ENCODE results near the gene IRF9. TPM values are rescaled to one million over a fixed set of nuclear protein-coding genes. Genes with fewer than 3 reads are reported as not detected.

Gene IRF9
- total and polyA plus RNA-seq, 2 of the 13 experiments (the other 11 are each of a cell fraction or from before 2014, with no cell fraction given) = 14.9 to 49.7 TPM

DNA sequence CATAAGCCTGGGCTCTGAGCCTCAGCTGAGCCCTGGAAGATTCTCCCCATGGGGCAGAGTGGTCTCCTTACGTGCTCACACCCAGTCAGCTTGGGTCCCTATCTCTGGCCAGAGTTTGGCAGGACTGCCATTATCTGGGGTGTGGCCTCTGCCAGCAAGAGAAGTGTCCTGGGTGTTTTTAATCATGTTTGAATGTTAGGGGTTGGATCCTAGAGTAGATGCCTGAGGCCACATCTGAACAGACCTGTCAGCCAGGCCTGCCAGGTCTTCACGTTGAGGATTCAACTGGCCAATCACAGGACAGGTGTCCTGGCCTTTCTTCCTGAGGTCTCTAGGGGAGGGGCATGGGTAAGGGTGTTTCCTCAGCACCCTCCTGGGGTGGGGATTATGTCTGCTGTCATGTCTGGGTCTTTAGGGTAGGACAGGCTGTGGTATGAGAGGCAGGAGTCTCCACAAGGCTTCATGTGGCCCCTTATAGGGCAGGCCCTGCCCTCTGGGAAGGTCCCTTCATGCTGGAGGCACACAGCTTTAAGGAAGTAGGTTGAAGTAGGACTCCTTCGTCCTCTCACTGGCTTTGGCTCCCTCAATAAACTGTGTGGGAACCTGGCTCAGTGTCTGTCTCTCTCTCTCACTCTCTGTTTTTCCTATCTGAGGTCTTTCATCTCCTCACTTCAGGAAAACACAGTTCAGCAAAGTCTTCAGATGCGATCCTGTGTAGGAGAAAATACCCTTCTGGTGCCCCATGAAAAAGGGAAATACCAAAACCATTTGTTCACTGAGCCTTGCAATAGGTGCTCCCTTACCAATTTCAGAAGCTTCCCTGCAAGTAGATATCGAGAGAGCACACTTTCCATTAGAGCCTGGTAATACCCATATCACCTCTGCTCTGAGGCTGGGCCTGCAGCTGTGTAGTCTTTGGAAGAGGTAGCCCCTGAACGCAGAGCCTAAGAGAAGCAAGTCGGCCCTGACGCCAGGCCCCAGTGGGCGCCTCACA, 37.3 kb upstream of the IRF9 start (continued):
- TF ChIP-seq, protein P1, sequence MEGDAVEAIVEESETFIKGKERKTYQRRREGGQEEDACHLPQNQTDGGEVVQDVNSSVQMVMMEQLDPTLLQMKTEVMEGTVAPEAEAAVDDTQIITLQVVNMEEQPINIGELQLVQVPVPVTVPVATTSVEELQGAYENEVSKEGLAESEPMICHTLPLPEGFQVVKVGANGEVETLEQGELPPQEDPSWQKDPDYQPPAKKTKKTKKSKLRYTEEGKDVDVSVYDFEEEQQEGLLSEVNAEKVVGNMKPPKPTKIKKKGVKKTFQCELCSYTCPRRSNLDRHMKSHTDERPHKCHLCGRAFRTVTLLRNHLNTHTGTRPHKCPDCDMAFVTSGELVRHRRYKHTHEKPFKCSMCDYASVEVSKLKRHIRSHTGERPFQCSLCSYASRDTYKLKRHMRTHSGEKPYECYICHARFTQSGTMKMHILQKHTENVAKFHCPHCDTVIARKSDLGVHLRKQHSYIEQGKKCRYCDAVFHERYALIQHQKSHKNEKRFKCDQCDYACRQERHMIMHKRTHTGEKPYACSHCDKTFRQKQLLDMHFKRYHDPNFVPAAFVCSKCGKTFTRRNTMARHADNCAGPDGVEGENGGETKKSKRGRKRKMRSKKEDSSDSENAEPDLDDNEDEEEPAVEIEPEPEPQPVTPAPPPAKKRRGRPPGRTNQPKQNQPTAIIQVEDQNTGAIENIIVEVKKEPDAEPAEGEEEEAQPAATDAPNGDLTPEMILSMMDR (CRISPR knock-in tag; IDR thresholded peaks at IDR 0.05) = no peak
- TF ChIP-seq, protein P2, sequence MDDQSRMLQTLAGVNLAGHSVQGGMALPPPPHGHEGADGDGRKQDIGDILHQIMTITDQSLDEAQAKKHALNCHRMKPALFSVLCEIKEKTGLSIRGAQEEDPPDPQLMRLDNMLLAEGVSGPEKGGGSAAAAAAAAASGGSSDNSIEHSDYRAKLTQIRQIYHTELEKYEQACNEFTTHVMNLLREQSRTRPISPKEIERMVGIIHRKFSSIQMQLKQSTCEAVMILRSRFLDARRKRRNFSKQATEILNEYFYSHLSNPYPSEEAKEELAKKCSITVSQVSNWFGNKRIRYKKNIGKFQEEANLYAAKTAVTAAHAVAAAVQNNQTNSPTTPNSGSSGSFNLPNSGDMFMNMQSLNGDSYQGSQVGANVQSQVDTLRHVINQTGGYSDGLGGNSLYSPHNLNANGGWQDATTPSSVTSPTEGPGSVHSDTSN (CRISPR knock-in tag; IDR thresholded peaks at IDR 0.05; ENCODE audit: borderline replicate concordance) = no peak
- TF ChIP-seq RARG (CRISPR knock-in tag; IDR thresholded peaks at IDR 0.05; ENCODE audit: low read depth) (no peak), CC2D1A (CRISPR knock-in tag; IDR thresholded peaks at IDR 0.05) (no peak)
- TF ChIP-seq, protein P3, sequence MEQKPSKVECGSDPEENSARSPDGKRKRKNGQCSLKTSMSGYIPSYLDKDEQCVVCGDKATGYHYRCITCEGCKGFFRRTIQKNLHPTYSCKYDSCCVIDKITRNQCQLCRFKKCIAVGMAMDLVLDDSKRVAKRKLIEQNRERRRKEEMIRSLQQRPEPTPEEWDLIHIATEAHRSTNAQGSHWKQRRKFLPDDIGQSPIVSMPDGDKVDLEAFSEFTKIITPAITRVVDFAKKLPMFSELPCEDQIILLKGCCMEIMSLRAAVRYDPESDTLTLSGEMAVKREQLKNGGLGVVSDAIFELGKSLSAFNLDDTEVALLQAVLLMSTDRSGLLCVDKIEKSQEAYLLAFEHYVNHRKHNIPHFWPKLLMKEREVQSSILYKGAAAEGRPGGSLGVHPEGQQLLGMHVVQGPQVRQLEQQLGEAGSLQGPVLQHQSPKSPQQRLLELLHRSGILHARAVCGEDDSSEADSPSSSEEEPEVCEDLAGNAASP (CRISPR knock-in tag; IDR thresholded peaks at IDR 0.05; ENCODE audit: borderline replicate concordance) = no peak

DNA sequence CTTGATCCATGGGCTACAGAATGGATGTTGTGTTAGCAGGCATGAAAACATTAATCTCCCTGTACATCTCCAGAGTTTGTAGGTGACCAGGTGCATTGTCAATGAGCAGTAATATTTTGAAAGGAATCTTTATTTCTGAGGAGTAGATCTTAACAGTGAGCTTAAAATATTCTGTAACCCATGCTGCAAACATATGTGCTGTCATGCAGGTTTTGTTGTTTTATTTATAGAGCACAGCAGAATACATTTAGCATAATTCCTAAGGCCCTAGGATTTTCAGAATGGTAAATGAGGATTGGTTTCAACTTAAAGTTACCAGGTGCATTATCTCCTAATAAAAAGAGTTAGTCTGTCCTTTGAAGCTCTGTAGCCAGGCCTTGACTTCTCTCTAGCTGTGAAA, 34.1 kb upstream of the IRF9 start:
- no peak overlapping the region for H3K9ac ChIP-seq (ENCODE audit: insufficient read depth, low read depth, low read length)
- no TSS peak for BruUV-seq (replicated peaks)
- no peak overlapping the region for H2AFZ ChIP-seq (ENCODE audit: low read length)
- H3K79me2 ChIP-seq (ENCODE audit: insufficient read depth, low read length) = no peaks in the 10 kb centered on the region
- intact Hi-C loops (cut with micrococcal nuclease; ENCODE audit: unreplicated experiment) = no loop called here
- H4K20me1 ChIP-seq (ENCODE audit: insufficient read depth, low read length) = no peaks in the 10 kb centered on the region
- H3K9me3 ChIP-seq (ENCODE audit: low read length) = no peaks in the 10 kb centered on the region
- ChIA-PET POLR2A (interaction anchor here (1.9 to 22.7 kb wide), 6 partner anchors 6 to 69 kb away, joined by 5 to 977 read pairs (median 26); partner anchors contain the start of genes DCAF11, EMC9, FITM1 and IRF9), CTCF (ENCODE audit: low intra/inter-chr PET ratio, low total read pairs) (no interaction called here)
- FAIRE-seq (no peak), DNase-seq (ENCODE audit: low spot score) (no peak), ATAC-seq (no peak)
- H3K4me3 ChIP-seq (replicated peaks in 1 of 3; ENCODE audit: insufficient read depth in 1 of 3, low read depth in 2 of 3, low read length in 3 of 3) = no peak overlapping the region
- in situ Hi-C loops (cut with HindIII; ENCODE audit: extremely low pct_ligation_motif_present, low pct_unique_long_range_greater_than_20kb) = loop anchor here (25.0 kb wide), 1 partner anchor 815 kb away; the partner anchor contains the start of genes BCL2L2, PABPN1 and PPP1R3E
- no peak overlapping the region for H3K27ac ChIP-seq (ENCODE audit: extremely low read length, insufficient read depth, low read length)
- no peaks in the 10 kb centered on the region for H3K27me3 ChIP-seq (ENCODE audit: control insufficient read depth in 1 of 2, insufficient read depth in 2 of 2, low read length in 2 of 2)
- peaks cover 31% of the 10 kb centered on the region for H3K4me1 ChIP-seq (ENCODE audit: insufficient read depth, low read length)
- no peak overlapping the region for H3K4me2 ChIP-seq (ENCODE audit: low read depth, low read length)
- peaks cover 19 to 21% of the 10 kb centered on the region in 2 experiments for H3K36me3 ChIP-seq (replicated peaks in 1 of 2; ENCODE audit: control insufficient read depth in 1 of 2, insufficient read depth in 2 of 2, low read length in 2 of 2)
- TF ChIP-seq, protein P4, sequence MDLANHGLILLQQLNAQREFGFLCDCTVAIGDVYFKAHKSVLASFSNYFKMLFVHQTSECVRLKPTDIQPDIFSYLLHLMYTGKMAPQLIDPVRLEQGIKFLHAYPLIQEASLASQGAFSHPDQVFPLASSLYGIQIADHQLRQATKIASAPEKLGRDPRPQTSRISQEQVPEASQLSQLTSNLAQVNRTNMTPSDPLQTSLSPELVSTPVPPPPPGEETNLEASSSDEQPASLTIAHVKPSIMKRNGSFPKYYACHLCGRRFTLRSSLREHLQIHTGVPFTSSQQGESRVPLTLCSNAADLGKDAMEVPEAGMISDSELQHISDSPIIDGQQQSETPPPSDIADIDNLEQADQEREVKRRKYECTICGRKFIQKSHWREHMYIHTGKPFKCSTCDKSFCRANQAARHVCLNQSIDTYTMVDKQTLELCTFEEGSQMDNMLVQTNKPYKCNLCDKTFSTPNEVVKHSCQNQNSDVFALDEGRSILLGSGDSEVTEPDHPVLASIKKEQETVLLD (CRISPR knock-in tag; IDR thresholded peaks at IDR 0.05; ENCODE audit: low read depth) = no peak
- TF ChIP-seq ZNF253 (CRISPR knock-in tag; IDR thresholded peaks at IDR 0.05; ENCODE audit: borderline replicate concordance) (no peak), PHB2 (IDR thresholded peaks at IDR 0.05; ENCODE audit: partially characterized antibody) (no peak), ZIK1 (CRISPR knock-in tag; IDR thresholded peaks at IDR 0.05; ENCODE audit: borderline replicate concordance, low read depth) (no peak), ZNF570 (CRISPR knock-in tag; IDR thresholded peaks at IDR 0.05; ENCODE audit: borderline replicate concordance) (no peak), SP1 (IDR thresholded peaks at IDR 0.05) (no peak), SP1 (CRISPR knock-in tag; IDR thresholded peaks at IDR 0.05) (no peak), ZNF572 (CRISPR knock-in tag; IDR thresholded peaks at IDR 0.05) (no peak), MAZ (IDR thresholded peaks at IDR 0.05; ENCODE audit: borderline replicate concordance, low read depth, low read length) (no peak), MAZ (CRISPR knock-in tag; IDR thresholded peaks at IDR 0.05; ENCODE audit: low read depth) (no peak)

Data from HepG2 (cell line).